GM12892 (cell line): Measurements from ENCODE around the gene PTPRN2.

ENCODE experiments used
- POLR2A ChIP-seq: IDR thresholded peaks from 2 replicates; pipeline ENCODE4 v1.6.1; 2011; ENCODE audit warnings: low read depth, low read length, control low read depth
- POLR2AphosphoS5 ChIP-seq: IDR thresholded peaks from 2 replicates; pipeline ENCODE4 v1.6.1; 2011; ENCODE audit warnings: low read depth, low read length, control low read depth
- TAF1 ChIP-seq: IDR thresholded peaks from 2 replicates; pipeline ENCODE4 v1.6.1; 2011; ENCODE audit warnings: low read depth, mild to moderate bottlenecking, control low read depth, low read length, borderline replicate concordance

DNA sequence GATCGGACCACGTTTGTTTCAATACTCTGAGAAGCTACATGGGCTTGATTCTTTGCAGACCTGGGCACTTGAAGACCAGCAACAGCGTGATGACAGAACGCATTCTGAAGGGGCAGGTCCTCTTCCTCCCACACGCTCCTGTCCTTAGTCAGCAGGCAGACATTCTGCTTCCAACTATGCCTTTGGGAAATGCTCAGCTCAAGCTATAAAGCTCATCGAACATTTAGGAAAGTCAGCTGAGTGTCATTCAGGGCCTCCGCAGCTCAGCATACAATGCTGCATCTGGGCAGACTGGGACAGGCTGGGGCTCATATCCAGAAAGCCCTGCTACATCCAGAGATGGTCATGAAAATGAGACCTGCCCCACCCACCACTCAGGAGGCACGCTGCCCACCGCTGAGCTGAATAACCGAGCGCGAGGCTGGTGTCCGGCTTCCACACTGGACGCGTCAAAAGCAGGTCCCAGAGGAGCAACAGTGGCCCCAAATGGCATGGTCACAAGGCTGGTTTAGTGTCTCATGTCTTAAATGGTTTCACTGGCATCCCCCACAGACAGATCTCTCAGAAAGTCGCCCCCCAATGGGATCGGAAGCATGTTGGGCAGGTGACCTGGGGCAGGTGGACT lies 976.8 kb downstream of the PTPRN2 start:
- no peak for TF ChIP-seq POLR2A
- no peak for TF ChIP-seq POLR2AphosphoS5
- TF ChIP-seq TAF1: no peak
